Measurements from ENCODE around the gene HNRNPA2B1.
"Not testable (repeated sequence)": the region's sequence is repeated elsewhere in the genome, so short reads cannot be mapped to it uniquely, and the experiment has no call there.

Gene HNRNPA2B1

GRCh38 chr7:26147646-26148306 lies 52.8 kb downstream of the HNRNPA2B1 start:
- not testable (repeated sequence) for DNase-seq (ENCODE audit: low read depth, low spot score)

GRCh38 chr7:26147030-26147429 lies 53.5 kb downstream of the HNRNPA2B1 start:
- DNase-seq (ENCODE audit: low read depth, low spot score): no peak

GRCh38 chr7:26145238-26145637 lies 55.3 kb downstream of the HNRNPA2B1 start:
- DNase-seq (ENCODE audit: low read depth, low spot score): no peak

GRCh38 chr7:26144184-26145080 lies 56.1 kb downstream of the HNRNPA2B1 start:
- DNase-seq (ENCODE audit: low read depth, low spot score): no peak

- DNase-seq (ENCODE audit: low read depth, low spot score): no peak
Measured at GRCh38 chr7:26143298-26144048, 57.1 kb downstream of the HNRNPA2B1 start.

GRCh38 chr7:26141077-26141476 lies 59.5 kb downstream of the HNRNPA2B1 start:
- no peak for DNase-seq (ENCODE audit: low read depth, low spot score)

- DNase-seq (ENCODE audit: low read depth, low spot score): no peak
Measured at GRCh38 chr7:26140380-26140779, 60.2 kb downstream of the HNRNPA2B1 start.
